Activated naive CD4-positive, alpha-beta T cell treated with anti-CD3 and anti-CD28 coated beads, Interleukin-2, amount 50 U/mL, for 16 hours (primary cell): ENCODE data around the gene HEXD.

ENCODE experiments used
- DNase-seq: peaks from one replicate; pipeline ENCODE4 v3.0.0-alpha.2; 2020

HEXD gene

GRCh38 chr17:82382933-82383255 lies 35.3 kb upstream of the HEXD start:
- no peak for DNase-seq

DNA sequence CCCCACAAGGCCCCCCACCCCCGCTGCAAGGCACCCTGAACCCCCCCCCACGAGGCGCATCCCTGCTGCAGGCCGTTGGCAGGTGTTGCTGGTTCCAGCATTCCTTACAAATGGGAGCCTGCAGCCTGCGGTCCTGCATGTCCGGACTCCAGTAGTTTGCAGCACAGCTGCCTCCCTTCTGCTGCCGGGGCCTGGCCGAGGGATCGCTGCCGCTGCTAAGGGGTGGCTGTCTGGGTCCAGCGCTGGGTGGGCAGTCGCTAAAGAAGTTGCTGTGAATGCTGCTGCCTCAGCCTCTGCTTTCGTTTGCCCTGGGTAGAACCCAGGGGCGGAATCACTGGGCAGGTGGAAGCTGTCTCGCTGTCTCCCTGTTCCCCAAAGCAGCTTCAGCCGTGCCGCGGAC lies 34.7 kb upstream of the HEXD start:
- no peak for DNase-seq

GRCh38 chr17:82384051-82384729 lies 34.0 kb upstream of the HEXD start:
- no peak for DNase-seq

- DNase-seq = no peak
Observed at GRCh38 chr17:82384730-82385481, 33.2 kb upstream of the HEXD start.

GRCh38 chr17:82385559-82386254 lies 32.4 kb upstream of the HEXD start:
- no peak for DNase-seq

- no peak for DNase-seq
Observed at GRCh38 chr17:82386255-82386831, 31.8 kb upstream of the HEXD start.

- DNase-seq = no peak
Observed at GRCh38 chr17:82386881-82387704, 31.1 kb upstream of the HEXD start.

DNA sequence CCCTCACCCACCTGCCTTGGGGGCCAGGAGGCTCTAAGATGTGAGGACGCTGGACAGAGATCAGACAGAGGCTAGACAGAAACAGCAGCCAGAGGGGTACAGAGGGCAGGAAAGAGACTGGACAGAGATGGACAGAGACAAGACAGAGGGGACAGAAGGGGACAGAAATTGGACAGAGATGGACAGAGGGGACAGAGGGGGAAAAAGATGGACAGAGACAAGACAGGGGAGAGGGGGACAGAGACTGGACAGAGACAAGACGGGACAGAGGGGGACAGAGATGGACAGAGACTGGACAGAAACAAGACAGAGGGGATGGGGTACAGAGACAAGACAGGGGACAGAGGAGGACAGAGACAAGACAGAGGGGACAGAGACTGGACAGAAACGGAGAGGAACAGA lies 30.4 kb upstream of the HEXD start:
- no peak for DNase-seq

- no peak for DNase-seq
Observed at GRCh38 chr17:82388223-82388921, 29.8 kb upstream of the HEXD start.

- DNase-seq = no peak
Observed at GRCh38 chr17:82388922-82389283, 29.2 kb upstream of the HEXD start.

GRCh38 chr17:82389379-82389778 lies 28.8 kb upstream of the HEXD start:
- DNase-seq = no peak

DNA sequence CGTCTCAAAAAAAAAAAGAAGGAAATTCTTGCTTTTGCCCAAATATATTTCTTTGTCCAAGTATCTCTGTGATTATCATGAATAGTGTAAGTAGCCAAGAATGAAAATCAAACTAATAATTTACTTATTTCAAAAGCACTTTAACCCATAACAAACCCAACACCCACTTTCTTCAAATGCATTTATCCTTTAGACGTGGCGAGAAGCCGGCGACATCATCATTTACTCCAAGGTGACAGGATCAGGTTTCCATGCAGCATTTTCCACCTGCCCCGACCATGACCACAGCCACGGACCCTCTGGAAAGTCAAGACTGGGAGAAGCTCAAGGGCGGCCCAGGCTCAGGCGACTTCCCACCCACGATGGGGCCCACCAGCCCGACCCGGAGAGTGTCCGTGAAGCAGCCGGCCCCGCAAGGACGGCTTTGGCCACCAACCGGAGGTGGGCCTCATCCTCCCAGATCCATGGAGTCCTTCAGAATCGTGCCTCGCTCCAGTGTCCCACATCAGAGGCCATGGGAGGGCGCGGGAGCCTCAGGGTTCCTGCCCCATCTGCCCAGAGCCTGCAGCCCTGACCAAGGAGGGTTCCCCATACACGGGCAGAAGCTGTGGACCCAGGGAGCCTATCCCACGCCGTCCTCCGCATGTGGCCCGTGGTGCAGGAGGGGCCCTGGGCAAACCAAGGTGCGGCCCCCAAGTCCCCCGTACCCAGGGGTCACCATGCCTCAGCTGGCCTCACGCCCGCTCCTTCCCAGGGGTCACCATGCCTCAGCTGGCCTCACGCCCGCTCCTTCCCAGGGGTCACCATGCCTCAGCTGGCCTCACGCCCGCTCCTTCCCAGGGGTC lies 27.9 kb upstream of the HEXD start:
- DNase-seq = no peak

DNA sequence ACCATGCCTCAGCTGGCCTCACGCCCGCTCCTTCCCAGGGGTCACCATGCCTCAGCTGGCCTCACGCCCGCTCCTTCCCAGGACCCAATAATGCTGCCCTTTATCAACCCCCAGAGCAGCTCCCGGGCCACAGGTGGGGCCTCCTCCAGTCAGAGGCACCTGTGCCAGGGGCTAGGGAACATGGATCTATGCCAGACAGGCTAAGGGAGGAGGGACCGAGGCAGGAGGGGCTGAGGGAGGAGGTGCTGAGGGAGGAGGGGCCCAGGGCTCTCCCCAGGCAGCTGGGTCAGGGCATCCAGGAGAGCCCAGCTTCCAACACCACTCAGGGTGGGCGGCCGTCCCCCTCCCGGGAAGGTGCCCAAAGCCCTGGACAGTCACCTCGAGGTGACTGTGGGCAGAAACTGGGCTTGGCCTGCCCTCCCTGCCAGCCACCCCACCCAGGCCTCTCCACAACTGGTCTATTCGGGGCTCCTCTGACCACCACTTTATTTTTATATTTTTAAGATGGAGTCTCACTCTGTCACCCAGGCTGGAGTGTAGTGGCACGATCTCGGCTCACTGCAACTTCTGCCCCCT lies 27.2 kb upstream of the HEXD start:
- DNase-seq = no peak

GRCh38 chr17:82391496-82392066 lies 26.6 kb upstream of the HEXD start:
- DNase-seq = no peak

GRCh38 chr17:82392209-82392920 lies 25.8 kb upstream of the HEXD start:
- no peak for DNase-seq

DNA sequence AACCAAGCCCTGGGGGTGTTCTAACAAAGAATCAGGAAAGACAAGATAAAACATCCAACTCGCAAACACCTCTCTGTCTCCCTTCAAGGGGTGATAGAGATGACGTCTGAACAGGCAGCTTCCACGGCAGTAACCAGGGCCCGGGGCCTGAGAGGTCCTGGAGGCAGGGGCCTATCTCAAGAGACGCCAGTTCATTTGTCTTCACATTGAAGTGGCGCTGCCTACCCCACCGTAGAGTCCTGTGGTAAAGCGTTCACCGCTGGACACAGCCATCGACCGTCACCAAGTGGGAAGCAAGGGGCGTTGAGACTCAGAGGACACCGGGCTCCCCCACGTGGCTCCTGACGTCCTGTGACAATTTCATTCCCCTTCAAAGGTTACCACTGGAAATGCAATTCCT lies 25.2 kb upstream of the HEXD start:
- DNase-seq = no peak

- no peak for DNase-seq
Observed at GRCh38 chr17:82394278-82394677, 23.9 kb upstream of the HEXD start.

- no peak for DNase-seq
Observed at GRCh38 chr17:82396601-82397435, 21.3 kb upstream of the HEXD start.
